BLaER1 (cell line): ENCODE measurements around the gene WFDC10A.
"Not testable (repeated sequence)": the region's sequence is repeated elsewhere in the genome, so short reads cannot be mapped to it uniquely, and the experiment has no call there.

Experiments
- H3K27ac ChIP-seq: shearing (Covaris generic); formaldehyde crosslinking; 2 replicates; pipeline ENCODE4 v1.8.1; 2022
- H3K27me3 ChIP-seq: shearing (Covaris generic); formaldehyde crosslinking; 2 replicates; pipeline ENCODE4 v1.8.1; 2022
- H3K36me3 ChIP-seq: shearing (Covaris generic); formaldehyde crosslinking; 2 replicates; pipeline ENCODE4 v1.8.1; 2022
- H3K4me1 ChIP-seq: shearing (Covaris generic); formaldehyde crosslinking; 2 replicates; pipeline ENCODE4 v1.8.1; 2022
- H3K4me2 ChIP-seq: shearing (Covaris generic); formaldehyde crosslinking; 2 replicates; pipeline ENCODE4 v1.8.1; 2022
- H3K4me3 ChIP-seq: shearing (Covaris generic); formaldehyde crosslinking; 2 replicates; pipeline ENCODE4 v1.8.1; 2022
- H3K9ac ChIP-seq: shearing (Covaris generic); formaldehyde crosslinking; 2 replicates; pipeline ENCODE4 v1.8.1; 2022
- H3K9me3 ChIP-seq: shearing (Covaris generic); formaldehyde crosslinking; 2 replicates; pipeline ENCODE4 v1.8.1; 2022
- H4K20me1 ChIP-seq: shearing (Covaris generic); formaldehyde crosslinking; 2 replicates; pipeline ENCODE4 v1.8.1; 2022
- Cebpa-rat ChIP-seq: shearing (Covaris generic); IDR thresholded peaks from 2 replicates; pipeline ENCODE4 v1.8.1; 2022

The WFDC10A gene

GRCh38 chr20:45646875-45647274 is 17.3 kb downstream of the WFDC10A start:
- Histone ChIP-seq H3K27me3 (no peaks in the 10 kb centered on the region), H3K4me3 (no peak overlapping the region), H3K9me3 (peaks cover 17% of the 10 kb centered on the region), H3K4me2 (no peak overlapping the region), H3K36me3 (no peaks in the 10 kb centered on the region), H4K20me1 (no peaks in the 10 kb centered on the region), H3K27ac (no peak overlapping the region), H3K9ac (no peak overlapping the region), H3K4me1 (no peaks in the 10 kb centered on the region)
- no peak for TF ChIP-seq Cebpa-rat

- Histone ChIP-seq H3K4me3 (no peak overlapping the region), H3K9me3 (peaks cover 17% of the 10 kb centered on the region), H3K4me2 (no peak overlapping the region), H3K4me1 (no peaks in the 10 kb centered on the region), H3K27ac (no peak overlapping the region), H4K20me1 (no peaks in the 10 kb centered on the region), H3K9ac (no peak overlapping the region), H3K36me3 (no peaks in the 10 kb centered on the region), H3K27me3 (no peaks in the 10 kb centered on the region)
- TF ChIP-seq Cebpa-rat = no peak
These were observed 18.0 kb downstream of the WFDC10A start for GRCh38 chr20:45647441-45648050.

- no peak for TF ChIP-seq Cebpa-rat
- Histone ChIP-seq H4K20me1 (no peaks in the 10 kb centered on the region), H3K9me3 (peaks cover 17% of the 10 kb centered on the region), H3K36me3 (no peaks in the 10 kb centered on the region), H3K4me3 (no peak overlapping the region), H3K27ac (no peak overlapping the region), H3K9ac (no peak overlapping the region), H3K27me3 (no peaks in the 10 kb centered on the region), H3K4me2 (no peak overlapping the region), H3K4me1 (no peaks in the 10 kb centered on the region)
These were observed 19.8 kb downstream of the WFDC10A start for GRCh38 chr20:45649312-45649863.

- H3K9me3 ChIP-seq, H4K20me1 ChIP-seq, H3K4me2 ChIP-seq, H3K27me3 ChIP-seq, H3K27ac ChIP-seq, H3K4me3 ChIP-seq, H3K4me1 ChIP-seq, H3K36me3 ChIP-seq, H3K9ac ChIP-seq: not testable (repeated sequence)
These were observed 22.2 kb downstream of the WFDC10A start for GRCh38 chr20:45651726-45652125.

- not testable (repeated sequence) for H3K27ac ChIP-seq, H3K27me3 ChIP-seq, H3K4me1 ChIP-seq, H3K9me3 ChIP-seq, H3K4me2 ChIP-seq, H3K36me3 ChIP-seq, H3K4me3 ChIP-seq, H4K20me1 ChIP-seq, H3K9ac ChIP-seq
These were observed 27.5 kb downstream of the WFDC10A start for GRCh38 chr20:45657038-45657437.

GRCh38 chr20:45670139-45670538 is 40.6 kb downstream of the WFDC10A start, which contains the start of gene WFDC11:
Gene WFDC11 (minus strand): TSS chr20:45670239. CDS start chr20:45650600, 19,639 bp downstream.
- no peak within 1 kb of the TSS for H3K27ac ChIP-seq

GRCh38 chr20:45672765-45673164 is 43.2 kb downstream of the WFDC10A start:
- Histone ChIP-seq H3K4me2 (no peak overlapping the region), H4K20me1 (no peaks in the 10 kb centered on the region), H3K9me3 (0 out of 2 replicates have a peak, but pooled peaks cover 4% of the 10 kb centered on the region), H3K36me3 (no peaks in the 10 kb centered on the region), H3K4me3 (no peak overlapping the region), H3K27ac (no peak overlapping the region), H3K4me1 (no peaks in the 10 kb centered on the region), H3K9ac (no peak overlapping the region), H3K27me3 (no peaks in the 10 kb centered on the region)
- no peak for TF ChIP-seq Cebpa-rat

More at GRCh38 chr20:45670139-45670538, 40.6 kb downstream of the WFDC10A start, which contains the start of gene WFDC11:
- H3K9me3 ChIP-seq = no peaks in the 10 kb centered on the region
- H3K4me1 ChIP-seq = no peaks in the 10 kb centered on the region
- no peak for TF ChIP-seq Cebpa-rat
- H4K20me1 ChIP-seq = no peaks in the 10 kb centered on the region
- H3K9ac ChIP-seq = no peak within 1 kb of the TSS
- no peaks in the 10 kb centered on the region for H3K36me3 ChIP-seq
- no peak within 1 kb of the TSS for H3K4me3 ChIP-seq
- no peaks in the 10 kb centered on the region for H3K27me3 ChIP-seq
- no peak within 1 kb of the TSS for H3K4me2 ChIP-seq

GRCh38 chr20:45679650-45680049 is 50.1 kb downstream of the WFDC10A start:
- Histone ChIP-seq H3K27ac (no peak overlapping the region), H3K27me3 (no peaks in the 10 kb centered on the region), H3K4me1 (peaks cover 15% of the 10 kb centered on the region), H4K20me1 (no peaks in the 10 kb centered on the region), H3K9me3 (peaks cover 41% of the 10 kb centered on the region), H3K36me3 (no peaks in the 10 kb centered on the region), H3K9ac (no peak overlapping the region), H3K4me2 (no peak overlapping the region), H3K4me3 (no peak overlapping the region)
- TF ChIP-seq Cebpa-rat = no peak
